ENCODE results near the gene PPM1J.

- TF ChIP-seq EZH2 (IDR thresholded peaks at IDR 0.05; ENCODE audit: insufficient read depth, poor library complexity, severe bottlenecking): no peak
- TF ChIP-seq EZH2phosphoT487 (IDR thresholded peaks at IDR 0.05; ENCODE audit: insufficient read depth, low read depth): no peak
These were observed 16.5 kb downstream of the PPM1J start for GRCh38 chr1:112698366-112699310.
